IPS-18c (cell line): ENCODE data around the gene GPR150.
"Not testable (repeated sequence)": the region's sequence is repeated elsewhere in the genome, so short reads cannot be mapped to it uniquely, and the experiment has no call there.

ENCODE experiments used
- H3K4me3 ChIP-seq: 2 replicates; pipeline ENCODE4 v1.7.0; 2013; ENCODE audit warnings: low read depth, mild to moderate bottlenecking, low read length, moderate library complexity; ENCODE audit not compliant: insufficient read depth
- H3K9me3 ChIP-seq: one replicate; pipeline ENCODE4 v1.6.1; 2013; ENCODE audit warnings: mild to moderate bottlenecking, low read length, moderate library complexity; ENCODE audit not compliant: control insufficient read depth, insufficient read depth

The GPR150 gene

DNA sequence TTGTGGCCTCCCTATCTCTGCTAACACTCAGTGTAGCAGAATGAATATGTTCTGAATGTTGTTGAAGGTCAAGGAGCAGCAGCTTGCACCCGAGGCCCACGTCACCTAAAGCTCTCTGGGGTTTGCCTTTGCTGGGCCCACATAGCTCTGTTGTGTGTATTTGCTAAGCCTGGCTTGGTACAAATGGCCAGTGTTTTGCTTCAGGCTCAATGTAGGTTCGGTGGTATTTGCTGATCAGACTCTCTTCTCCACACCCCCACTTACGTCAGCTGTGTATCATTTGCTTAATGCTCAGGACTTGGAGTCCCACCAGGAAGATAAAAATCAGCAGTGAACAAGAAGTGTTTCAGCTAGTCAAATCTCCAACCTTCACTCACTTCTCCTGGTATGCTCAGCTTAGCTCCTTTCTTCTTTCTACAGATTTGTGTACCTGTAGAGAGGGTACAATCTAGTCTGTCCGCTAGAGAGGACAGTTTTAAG, 21.9 kb downstream of the GPR150 start:
- Histone ChIP-seq H3K9me3 (no peaks in the 10 kb centered on the region), H3K4me3 (no peak overlapping the region)

DNA sequence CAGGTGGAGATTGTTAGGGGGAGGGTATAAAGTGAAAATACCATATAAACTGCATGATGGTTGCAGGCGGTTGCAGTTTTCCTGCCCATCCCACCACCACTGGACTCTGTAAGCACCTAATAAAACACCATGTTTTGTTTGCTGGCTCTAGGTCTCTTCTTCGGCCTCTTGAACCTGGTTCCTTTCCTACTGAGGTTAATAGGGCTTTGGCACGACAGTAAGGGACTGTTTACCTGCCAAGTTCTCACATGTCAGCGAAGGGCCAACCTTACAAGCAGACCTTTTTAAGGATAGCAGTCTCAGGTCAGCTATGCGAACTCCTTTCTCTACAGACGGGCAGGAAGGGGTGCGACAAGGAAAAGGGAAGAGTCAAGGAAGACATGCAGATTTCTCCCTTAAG, 23.3 kb downstream of the GPR150 start:
- Histone ChIP-seq H3K9me3 (no peaks in the 10 kb centered on the region), H3K4me3 (no peak overlapping the region)

DNA sequence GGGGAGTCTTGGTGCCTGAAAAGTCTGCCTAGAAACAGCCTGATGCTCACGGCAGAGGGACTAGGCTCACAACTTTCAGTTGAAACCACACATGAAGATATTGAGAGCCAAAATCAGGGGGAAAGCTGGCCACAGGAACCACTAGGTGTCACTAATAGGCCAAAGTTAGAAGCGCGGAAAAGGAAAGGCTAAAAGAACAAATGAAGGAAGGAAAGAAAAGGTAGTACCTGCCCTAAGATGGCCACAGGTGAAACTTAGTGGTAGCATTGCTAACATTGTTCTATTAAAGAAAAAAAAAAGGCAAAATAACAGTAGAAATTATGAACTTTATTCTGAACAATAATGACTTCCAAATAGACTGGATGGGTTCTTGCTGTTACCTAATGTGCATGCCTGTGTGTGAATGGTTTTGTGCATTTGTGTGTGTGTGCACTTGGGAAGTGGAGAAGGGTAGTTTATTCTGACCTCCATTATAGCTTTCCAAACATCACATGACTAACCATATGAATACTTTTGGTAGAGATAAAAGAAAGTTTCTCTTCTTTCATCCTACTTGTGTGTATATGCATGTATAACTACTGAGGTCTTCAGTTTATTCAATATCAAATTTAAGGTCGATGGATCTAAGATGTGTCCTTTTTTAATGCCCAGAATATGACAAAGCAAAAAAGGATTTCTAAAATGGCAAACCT, 24.6 kb downstream of the GPR150 start:
- H3K4me3 ChIP-seq: no peak overlapping the region
- H3K9me3 ChIP-seq: no peaks in the 10 kb centered on the region

- H3K4me3 ChIP-seq: not testable (repeated sequence)
These were observed 26.3 kb downstream of the GPR150 start for GRCh38 chr5:95646226-95646568.

DNA sequence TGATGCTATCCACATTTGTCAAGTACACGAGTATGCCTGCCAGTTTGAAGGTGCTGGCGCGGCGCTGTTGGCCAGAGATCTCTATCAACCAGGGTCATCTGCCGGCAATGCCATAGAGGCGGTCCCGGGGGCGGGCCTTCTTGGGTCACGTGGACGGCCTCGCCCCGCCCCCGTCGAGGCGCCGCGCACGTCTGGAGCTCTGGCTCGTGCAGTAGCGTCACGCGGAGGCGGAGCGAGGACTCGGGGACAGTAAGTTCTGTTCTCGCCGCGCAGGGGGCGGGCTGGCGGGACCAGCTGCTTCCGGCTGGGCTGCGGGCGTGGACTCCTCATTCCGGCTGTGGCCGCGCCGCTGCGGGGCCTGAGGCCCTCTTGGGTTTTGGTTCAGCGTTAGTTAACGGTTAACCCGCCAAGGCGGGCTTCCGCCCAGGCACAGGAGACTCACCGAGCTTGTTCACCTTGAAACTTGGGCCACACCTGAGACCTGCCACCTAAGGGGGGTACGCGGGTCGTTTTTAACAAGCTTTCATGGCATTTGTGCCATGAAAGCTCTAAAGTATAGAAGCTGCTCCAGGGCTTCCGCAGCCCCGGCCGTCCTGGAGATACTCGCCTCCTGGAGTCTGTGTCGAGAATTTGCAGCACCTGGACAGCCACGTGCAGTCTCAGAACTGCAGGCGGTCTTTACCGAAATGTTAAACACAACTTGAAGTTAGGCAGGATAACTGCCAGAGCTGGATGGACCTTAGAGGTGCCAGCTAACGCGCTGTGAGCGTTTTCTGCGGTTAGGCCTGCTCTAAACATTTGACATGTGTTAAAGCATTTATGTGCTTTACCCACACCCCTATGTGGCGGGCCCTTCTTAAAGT, 26.9 kb downstream of the GPR150 start, which contains the start of gene RFESD:
TSS of gene RFESD (plus strand) at position 209 of the 863 bp plus-strand sequence. CDS start 5,495 bp downstream, outside the sequence.
- Histone ChIP-seq H3K4me3 (peak within 1 kb of the TSS; percentile 57), H3K9me3 (no peaks in the 10 kb centered on the region)

More at GRCh38 chr5:95646226-95646568, 26.3 kb downstream of the GPR150 start:
- H3K9me3 ChIP-seq: not testable (repeated sequence)

- Histone ChIP-seq H3K4me3 (no peak overlapping the region), H3K9me3 (no peaks in the 10 kb centered on the region)
These were observed 28.3 kb downstream of the GPR150 start for GRCh38 chr5:95647886-95648860.

- no peaks in the 10 kb centered on the region for H3K9me3 ChIP-seq
- H3K4me3 ChIP-seq: no peak overlapping the region
These were observed 29.4 kb downstream of the GPR150 start for GRCh38 chr5:95649274-95649673.

DNA sequence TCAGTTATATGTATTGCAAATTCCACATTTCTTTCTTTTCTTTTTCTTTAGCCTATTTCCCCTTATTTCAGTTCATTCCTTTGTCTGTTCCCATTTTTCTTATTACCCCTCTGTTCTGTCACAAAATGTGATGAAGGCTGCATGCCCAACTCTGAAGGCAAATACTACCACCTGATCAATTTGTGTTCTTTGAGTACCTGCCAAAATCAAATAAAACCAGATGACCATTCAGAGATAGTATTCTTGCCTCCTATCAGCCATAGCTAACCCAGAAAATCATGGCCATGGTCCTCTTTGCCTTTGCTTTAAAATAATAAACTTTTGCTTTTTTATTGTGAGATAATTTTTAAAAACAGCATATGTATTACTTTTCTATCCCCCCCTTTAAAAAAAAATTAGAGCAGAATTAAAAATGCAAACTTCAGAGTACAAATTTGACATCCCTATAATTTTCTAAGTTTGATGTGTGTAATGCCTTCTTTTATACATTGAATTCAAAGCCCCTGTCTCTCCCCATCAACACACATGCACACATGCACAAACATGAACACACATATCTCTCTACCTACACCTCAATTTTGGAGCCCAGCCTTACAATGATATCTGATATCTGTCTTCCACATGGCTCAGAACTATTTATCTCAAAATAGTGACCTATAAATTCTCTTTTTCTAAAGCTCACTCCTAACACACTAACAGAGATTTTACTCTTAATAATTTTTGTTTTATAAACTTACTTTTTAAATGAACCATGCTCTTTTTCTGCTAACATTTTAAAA, 30.1 kb downstream of the GPR150 start:
- H3K9me3 ChIP-seq: no peaks in the 10 kb centered on the region

GRCh38 chr5:95652849-95653248, 33.0 kb downstream of the GPR150 start:
- Histone ChIP-seq H3K9me3 (no peaks in the 10 kb centered on the region), H3K4me3 (no peak overlapping the region)

More for the DNA sequence above, 30.1 kb downstream of the GPR150 start:
- no peak overlapping the region for H3K4me3 ChIP-seq

- Histone ChIP-seq H3K4me3 (no peak overlapping the region), H3K9me3 (no peaks in the 10 kb centered on the region)
These were observed 34.3 kb downstream of the GPR150 start for GRCh38 chr5:95654196-95654595.

DNA sequence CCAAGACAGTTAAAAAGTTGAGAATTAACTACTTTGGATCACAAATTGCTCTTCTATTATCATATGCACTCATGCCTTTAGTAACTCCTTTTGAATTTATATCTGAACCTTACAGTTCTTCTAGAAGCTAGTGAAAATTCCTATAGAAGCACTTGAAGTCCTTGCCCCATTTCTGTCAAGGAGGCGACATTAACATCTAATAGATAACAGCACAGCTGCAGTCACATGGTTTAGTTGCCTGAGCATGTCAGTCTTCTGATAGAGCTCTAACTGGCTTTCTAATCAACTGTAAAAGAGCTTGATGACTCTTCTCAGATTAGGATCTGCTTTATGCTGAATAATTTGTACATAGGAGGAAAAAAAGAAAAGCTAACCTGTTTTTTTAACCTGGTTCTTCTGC, 35.7 kb downstream of the GPR150 start:
- Histone ChIP-seq H3K9me3 (no peaks in the 10 kb centered on the region), H3K4me3 (no peak overlapping the region)

GRCh38 chr5:95660060-95660459, 40.2 kb downstream of the GPR150 start:
- Histone ChIP-seq H3K9me3 (no peaks in the 10 kb centered on the region), H3K4me3 (no peak overlapping the region)

- no peaks in the 10 kb centered on the region for H3K9me3 ChIP-seq
- no peak overlapping the region for H3K4me3 ChIP-seq
These were observed 43.1 kb downstream of the GPR150 start for GRCh38 chr5:95662946-95663345.

- no peaks in the 10 kb centered on the region for H3K9me3 ChIP-seq
- no peak overlapping the region for H3K4me3 ChIP-seq
These were observed 44.4 kb downstream of the GPR150 start for GRCh38 chr5:95664204-95664786.

- no peak overlapping the region for H3K4me3 ChIP-seq
- H3K9me3 ChIP-seq: no peaks in the 10 kb centered on the region
These were observed 47.3 kb downstream of the GPR150 start for GRCh38 chr5:95667061-95667618.

- Histone ChIP-seq H3K4me3 (no peak overlapping the region), H3K9me3 (no peaks in the 10 kb centered on the region)
These were observed 47.8 kb downstream of the GPR150 start for GRCh38 chr5:95667678-95668077.
